ENCODE data around the gene ATP13A3.

- TF ChIP-seq CTCF (conservative IDR thresholded peaks at IDR 0.05; ENCODE audit: low read depth, low read length) (no peak), CEBPB (IDR thresholded peaks at IDR 0.05; ENCODE audit: low read depth, low read length) (no peak), CHD1 (IDR thresholded peaks at IDR 0.05; ENCODE audit: low read depth, low read length) (no peak), RAD21 (IDR thresholded peaks at IDR 0.05; ENCODE audit: low read length) (no peak), BHLHE40 (IDR thresholded peaks at IDR 0.05; ENCODE audit: low read depth, low read length) (no peak), RCOR1 (IDR thresholded peaks at IDR 0.05; ENCODE audit: insufficient replicate concordance, low read length) (no peak), USF2 (IDR thresholded peaks at IDR 0.05; ENCODE audit: low read depth, low read length) (no peak)
Measured at GRCh38 chr3:194504861-194505260, 18.1 kb upstream of the ATP13A3 start.

All from IMR-90 (cell line).